Thoracic aorta (tissue), 2 donors: ENCODE data around the gene CNIH3. TPM values are rescaled to one million over a fixed set of nuclear protein-coding genes. Genes with fewer than 3 reads are reported as not detected.

Experiments
- ATAC-seq: fragments of 150-250 bp; one replicate; pipeline ENCODE4 v1.8.0; 2017; ENCODE audit warnings: low read depth; ENCODE audit not compliant: insufficient number of reproducible peaks, low FRiP score
- DNase-seq: peaks from one replicate; pipeline ENCODE4 v3.0.0-alpha.2; 2020; ENCODE audit warnings: low spot score
- H3K27ac ChIP-seq, 2 donors: fragments of 200-600 bp; sonication (generic); 1 replicate in 1 of 2; 2 replicates in 1 of 2; pipeline ENCODE4 v1.5.1; 2016; ENCODE audit warnings: mild to moderate bottlenecking in 2 of 2, moderate library complexity in 2 of 2
- H3K27me3 ChIP-seq: fragments of 200-600 bp; sonication (generic); replicated peaks from 2 replicates; pipeline ENCODE4 v1.6.0; 2016; ENCODE audit warnings: mild to moderate bottlenecking; ENCODE audit not compliant: insufficient read depth
- H3K36me3 ChIP-seq: fragments of 200-600 bp; sonication (generic); one replicate; pipeline ENCODE4 v1.5.1; 2016
- H3K4me1 ChIP-seq, 2 donors: fragments of 200-600 bp; sonication (generic); 1 replicate in 1 of 2; 2 replicates in 1 of 2; pipeline versions ENCODE4 v1.5.1 to v1.6.0; 2016; ENCODE audit warnings: low read depth in 2 of 2, mild to moderate bottlenecking in 1 of 2; ENCODE audit not compliant: control insufficient read depth in 1 of 2
- H3K4me3 ChIP-seq: fragments of 200-600 bp; sonication (generic); 2 replicates; pipeline ENCODE4 v1.5.1; 2016; ENCODE audit warnings: mild to moderate bottlenecking
- H3K9me3 ChIP-seq: fragments of 200-600 bp; sonication (generic); 2 replicates; pipeline ENCODE4 v1.5.1; 2016
- total RNA-seq, 2 donors: library from RNA; depleted of rRNA; stranded (reverse); fragments of >200 nt; gene quantifications; one replicate each; pipeline versions ENCODE4 v1.1.0 to v1.2.3, GENCODE V29; 2016
- TF ChIP-seq, protein P1 (sequence below): fragments of 200-600 bp; sonication (generic); IDR thresholded peaks from one replicate; pipeline ENCODE4 v1.5.1; 2019; ENCODE audit warnings: antibody characterized with exemption

The CNIH3 gene
- total RNA-seq, 2 donors from 2014 or later, result 0.21 TPM; not detected in 1

GRCh38 chr1:224720216-224720615, 104.1 kb downstream of the CNIH3 start:
- DNase-seq, result no peak

DNA sequence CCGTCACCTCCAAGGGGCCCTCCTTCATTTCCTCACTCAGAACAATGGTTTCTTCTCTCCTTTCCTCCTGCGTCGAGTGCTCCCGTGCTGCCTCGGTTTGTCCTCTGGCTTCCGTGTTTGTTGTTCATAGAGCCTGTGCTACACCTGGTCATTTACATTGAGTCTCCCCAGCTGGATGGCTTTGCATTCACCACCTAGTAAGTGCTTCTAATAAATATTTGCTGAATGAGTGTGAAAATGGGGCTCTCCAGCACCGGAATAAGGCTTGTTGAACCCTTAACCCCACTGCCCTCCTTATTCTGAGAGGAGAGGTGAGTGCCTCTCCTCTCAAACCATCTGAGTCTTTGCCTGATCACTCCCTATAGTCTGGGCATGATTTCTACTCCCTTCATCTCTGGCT, 104.9 kb downstream of the CNIH3 start:
- no peaks in the 10 kb centered on the region for H3K36me3 ChIP-seq

More at GRCh38 chr1:224720216-224720615, 104.1 kb downstream of the CNIH3 start:
- Histone ChIP-seq H3K27me3 (no peaks in the 10 kb centered on the region), H3K36me3 (no peaks in the 10 kb centered on the region), H3K27ac (no peak overlapping the region), H3K9me3 (no peaks in the 10 kb centered on the region), H3K4me3 (no peak overlapping the region), H3K4me1 (no peaks in the 10 kb centered on the region)
- ATAC-seq, result no peak
- TF ChIP-seq, protein P1, sequence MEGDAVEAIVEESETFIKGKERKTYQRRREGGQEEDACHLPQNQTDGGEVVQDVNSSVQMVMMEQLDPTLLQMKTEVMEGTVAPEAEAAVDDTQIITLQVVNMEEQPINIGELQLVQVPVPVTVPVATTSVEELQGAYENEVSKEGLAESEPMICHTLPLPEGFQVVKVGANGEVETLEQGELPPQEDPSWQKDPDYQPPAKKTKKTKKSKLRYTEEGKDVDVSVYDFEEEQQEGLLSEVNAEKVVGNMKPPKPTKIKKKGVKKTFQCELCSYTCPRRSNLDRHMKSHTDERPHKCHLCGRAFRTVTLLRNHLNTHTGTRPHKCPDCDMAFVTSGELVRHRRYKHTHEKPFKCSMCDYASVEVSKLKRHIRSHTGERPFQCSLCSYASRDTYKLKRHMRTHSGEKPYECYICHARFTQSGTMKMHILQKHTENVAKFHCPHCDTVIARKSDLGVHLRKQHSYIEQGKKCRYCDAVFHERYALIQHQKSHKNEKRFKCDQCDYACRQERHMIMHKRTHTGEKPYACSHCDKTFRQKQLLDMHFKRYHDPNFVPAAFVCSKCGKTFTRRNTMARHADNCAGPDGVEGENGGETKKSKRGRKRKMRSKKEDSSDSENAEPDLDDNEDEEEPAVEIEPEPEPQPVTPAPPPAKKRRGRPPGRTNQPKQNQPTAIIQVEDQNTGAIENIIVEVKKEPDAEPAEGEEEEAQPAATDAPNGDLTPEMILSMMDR, result no peak

GRCh38 chr1:224722838-224723237, 106.7 kb downstream of the CNIH3 start:
- TF ChIP-seq, protein P1, result no peak
- ATAC-seq, result no peak

More for the DNA sequence above, 104.9 kb downstream of the CNIH3 start:
- ATAC-seq, result no peak
- Histone ChIP-seq H3K27ac (no peak overlapping the region), H3K9me3 (no peaks in the 10 kb centered on the region), H3K27me3 (no peaks in the 10 kb centered on the region), H3K4me3 (no peak overlapping the region), H3K4me1 (no peaks in the 10 kb centered on the region)
- TF ChIP-seq, protein P1, result no peak
- DNase-seq, result no peak

GRCh38 chr1:224724566-224724965, 108.4 kb downstream of the CNIH3 start:
- Histone ChIP-seq H3K27me3 (no peaks in the 10 kb centered on the region), H3K36me3 (no peaks in the 10 kb centered on the region)
- no peak for DNase-seq

More at GRCh38 chr1:224722838-224723237, 106.7 kb downstream of the CNIH3 start:
- H3K4me1 ChIP-seq, result no peaks in the 10 kb centered on the region
- H3K9me3 ChIP-seq, result no peaks in the 10 kb centered on the region
- no peaks in the 10 kb centered on the region for H3K36me3 ChIP-seq
- no peaks in the 10 kb centered on the region for H3K27me3 ChIP-seq
- H3K27ac ChIP-seq, result no peak overlapping the region
- no peak for DNase-seq
- H3K4me3 ChIP-seq, result no peak overlapping the region

DNA sequence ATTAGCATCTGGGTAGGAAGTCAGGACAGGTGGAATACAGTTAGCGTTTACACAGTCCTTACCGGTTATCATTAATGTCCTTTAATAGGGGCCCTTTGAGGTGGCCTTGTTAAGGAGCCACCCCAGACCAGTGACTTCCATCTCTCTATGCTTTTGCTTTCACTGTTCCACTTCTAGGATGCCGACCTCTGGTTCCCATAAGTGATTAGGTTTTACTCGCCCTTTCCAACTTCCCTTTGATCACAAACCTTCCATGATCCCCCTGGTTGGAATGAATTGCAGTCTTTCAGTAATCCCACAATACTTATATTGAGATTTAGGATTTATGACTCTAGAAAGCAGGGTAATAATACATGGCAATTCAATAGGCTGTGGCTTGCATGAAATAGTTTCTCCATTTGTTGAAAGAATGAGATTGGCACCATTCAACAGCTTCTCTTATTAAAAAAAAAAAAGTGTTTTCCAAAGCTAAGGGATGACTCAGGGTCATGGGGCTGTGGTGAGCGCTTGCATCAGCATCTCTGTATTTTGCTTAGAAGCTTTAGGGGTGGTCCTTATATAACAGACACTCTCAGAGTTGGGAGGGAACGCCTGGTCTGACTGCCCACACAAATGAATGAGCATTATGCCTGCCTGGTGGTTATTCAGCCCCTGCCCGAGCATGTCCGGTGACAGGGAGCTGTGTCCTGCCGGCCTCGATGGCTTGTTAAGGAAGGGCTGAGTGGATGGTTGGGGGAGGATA, 110.5 kb downstream of the CNIH3 start:
- Histone ChIP-seq H3K36me3 (no peaks in the 10 kb centered on the region), H3K27ac (no peak overlapping the region), H3K4me3 (no peak overlapping the region), H3K4me1 (no peaks in the 10 kb centered on the region), H3K9me3 (no peaks in the 10 kb centered on the region), H3K27me3 (no peaks in the 10 kb centered on the region)
- TF ChIP-seq, protein P1, result no peak
- DNase-seq, result no peak
- no peak for ATAC-seq

More at GRCh38 chr1:224724566-224724965, 108.4 kb downstream of the CNIH3 start:
- Histone ChIP-seq H3K27ac (no peak overlapping the region), H3K4me3 (no peak overlapping the region), H3K9me3 (no peaks in the 10 kb centered on the region), H3K4me1 (no peaks in the 10 kb centered on the region)
- TF ChIP-seq, protein P1, result no peak
- no peak for ATAC-seq
